Cerebellar nuclear complex (tissue), 1 donor: ENCODE data around the gene ATG4B.

Source experiments
- DNase-seq, 2 experiments: peaks; one replicate each; lab custom pipeline; 2025; lab: John Stamatoyannopoulos, UW

ATG4B gene

DNA sequence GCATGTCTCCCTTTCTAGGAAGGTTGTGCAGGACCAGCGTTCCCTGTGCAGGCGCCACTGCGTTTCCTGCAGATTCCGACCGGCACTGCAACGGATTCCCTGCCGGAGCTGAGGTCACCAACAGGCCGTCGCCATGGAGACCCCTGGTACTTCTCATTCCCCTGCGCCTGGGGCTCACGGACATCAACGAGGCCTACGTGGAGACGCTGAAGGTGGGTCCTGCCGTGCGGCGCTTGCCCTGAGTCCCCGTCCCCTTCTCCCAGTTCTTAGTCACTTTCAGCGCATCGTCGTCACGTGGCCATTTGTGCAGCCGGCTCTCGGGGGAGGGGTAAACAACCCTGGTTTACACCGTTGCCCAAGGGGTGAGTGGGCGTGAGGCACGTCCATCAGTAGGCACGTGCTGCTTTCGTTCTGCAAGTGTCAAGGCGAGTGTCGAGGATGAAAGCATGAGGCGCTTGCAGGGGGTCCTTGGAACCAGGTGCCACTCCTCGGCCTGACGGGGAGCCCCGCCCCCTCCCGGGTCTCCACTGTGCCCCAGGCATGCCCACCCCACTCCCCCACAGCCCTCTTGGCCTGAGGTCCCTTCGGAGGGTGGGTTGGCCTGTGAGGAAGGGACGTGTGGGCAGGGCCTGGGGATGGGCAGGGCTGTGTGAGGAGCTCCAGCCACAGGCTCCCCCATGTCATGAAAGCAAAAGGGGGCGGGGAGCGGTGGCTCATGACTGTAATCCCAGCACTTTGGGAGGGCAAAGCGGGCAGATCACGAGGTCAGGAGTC is 29.3 kb downstream of the ATG4B start:
- no peak for DNase-seq

GRCh38 chr2:241668354-241668753 is 30.9 kb downstream of the ATG4B start:
- DNase-seq: no peak

DNA sequence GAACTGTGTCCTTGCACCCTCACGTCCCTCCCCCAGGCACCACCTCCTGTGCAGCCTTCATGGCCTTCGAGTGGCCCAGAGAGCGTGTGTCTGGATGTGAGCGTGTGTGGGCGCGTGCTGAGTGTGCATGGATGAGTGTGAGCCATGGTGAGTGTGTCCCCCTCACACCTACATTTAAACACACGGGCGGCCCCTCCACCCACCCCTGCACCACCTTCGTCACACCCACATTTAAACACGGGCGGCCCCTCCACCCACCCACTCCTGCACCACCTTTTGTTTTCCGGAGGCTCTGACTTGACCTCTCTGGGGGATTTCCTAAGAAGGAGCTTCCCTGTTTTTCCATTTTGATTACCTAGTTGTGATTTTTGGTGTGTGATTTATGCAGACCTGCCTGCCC is 31.3 kb downstream of the ATG4B start:
- DNase-seq: no peak

- no peak for DNase-seq
These were observed 33.0 kb downstream of the ATG4B start for GRCh38 chr2:241670333-241671110.

GRCh38 chr2:241671457-241672240 is 34.2 kb downstream of the ATG4B start:
- DNase-seq: no peak

GRCh38 chr2:241672243-241673188 is 35.0 kb downstream of the ATG4B start:
- no peak for DNase-seq

GRCh38 chr2:241673189-241673663 is 35.7 kb downstream of the ATG4B start:
- DNase-seq: no peak

DNA sequence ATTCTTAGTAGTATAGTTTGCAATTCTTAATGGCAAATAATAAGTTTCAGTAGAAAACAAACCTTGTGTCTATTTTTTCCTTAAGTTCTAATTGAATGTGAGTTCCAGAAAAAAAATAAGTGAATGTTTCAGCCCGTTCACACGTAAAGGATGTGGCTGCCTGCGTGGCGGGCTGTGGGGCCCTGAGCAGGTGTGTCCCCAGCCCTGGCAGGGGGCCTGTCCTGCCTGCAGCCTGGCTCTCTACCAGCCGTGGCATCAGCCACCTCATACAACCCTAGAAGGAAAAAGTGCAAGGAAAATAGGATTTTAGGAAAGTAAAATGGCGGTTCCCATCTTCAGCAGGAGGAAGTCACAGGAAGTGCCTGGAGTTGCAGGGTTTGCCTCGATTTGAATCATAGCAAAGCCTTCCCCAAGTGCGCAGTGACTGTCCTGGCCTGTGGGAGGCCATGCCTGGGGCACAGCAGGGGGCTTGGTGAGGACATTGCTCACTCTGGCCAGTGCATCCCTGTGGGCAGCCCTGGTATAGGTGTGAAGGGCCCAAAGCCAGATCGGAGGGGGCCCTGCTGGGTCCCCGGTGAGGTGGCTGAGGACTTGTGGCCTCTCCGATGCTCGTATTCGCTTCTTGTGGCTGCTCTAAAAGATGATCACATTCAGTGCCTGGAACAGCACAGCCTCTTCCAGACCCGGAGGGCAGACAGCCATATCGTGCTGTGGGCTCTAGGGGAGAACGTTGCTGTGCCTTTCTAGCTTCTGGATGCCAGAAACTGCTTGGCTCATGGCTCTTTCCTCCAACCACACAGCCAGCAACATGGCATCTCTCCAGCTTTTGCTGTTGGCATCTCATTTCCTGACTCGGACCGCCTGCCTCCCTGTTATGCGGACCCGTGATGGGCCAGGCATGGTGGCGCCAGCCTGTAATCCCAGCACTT is 36.6 kb downstream of the ATG4B start:
- peak in 1 of 2 experiments; percentile 55 for DNase-seq

DNA sequence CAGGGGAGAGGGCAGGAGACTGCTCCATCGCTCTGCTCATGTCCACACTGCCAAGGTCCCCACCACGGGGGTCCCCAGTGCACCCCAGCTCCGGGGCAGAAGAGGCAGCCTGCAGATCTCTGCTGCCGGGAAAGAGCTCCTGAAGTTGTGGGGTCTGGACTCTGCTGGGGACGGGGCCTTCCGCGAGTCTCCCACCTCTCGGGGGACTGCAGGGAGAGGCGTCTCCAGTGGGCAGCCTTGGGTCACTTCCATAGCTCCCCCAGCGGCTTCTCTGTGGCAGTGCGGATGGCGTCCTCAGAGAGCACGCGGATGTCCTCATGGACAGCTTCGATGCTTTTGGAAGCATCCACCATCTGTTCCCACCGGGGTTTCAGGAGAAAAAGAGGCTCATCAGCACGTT is 38.4 kb downstream of the ATG4B start:
- no peak for DNase-seq

- DNase-seq: no peak
These were observed 39.2 kb downstream of the ATG4B start for GRCh38 chr2:241676665-241677064.

- no peak for DNase-seq
These were observed 39.9 kb downstream of the ATG4B start for GRCh38 chr2:241677392-241677791.

DNA sequence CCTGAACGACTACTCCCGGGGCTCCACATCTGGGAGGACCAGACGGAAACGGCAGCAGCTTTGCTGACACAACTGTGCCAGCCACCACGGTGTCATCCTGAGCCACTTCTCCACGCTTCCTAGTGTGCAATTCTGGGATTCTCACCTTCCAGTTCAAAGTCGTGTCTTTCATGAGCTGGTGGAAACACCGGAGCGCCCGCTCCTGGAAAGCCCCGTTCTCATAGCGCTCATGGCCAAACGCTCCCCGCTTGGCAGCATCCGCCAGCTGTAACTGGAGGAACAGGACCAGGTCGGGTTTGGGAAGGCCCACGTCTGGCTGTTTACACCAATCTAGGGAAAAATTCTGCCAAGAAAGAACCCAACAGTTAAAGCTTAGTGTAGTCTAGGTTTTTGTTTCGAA is 40.8 kb downstream of the ATG4B start:
- no peak for DNase-seq

DNA sequence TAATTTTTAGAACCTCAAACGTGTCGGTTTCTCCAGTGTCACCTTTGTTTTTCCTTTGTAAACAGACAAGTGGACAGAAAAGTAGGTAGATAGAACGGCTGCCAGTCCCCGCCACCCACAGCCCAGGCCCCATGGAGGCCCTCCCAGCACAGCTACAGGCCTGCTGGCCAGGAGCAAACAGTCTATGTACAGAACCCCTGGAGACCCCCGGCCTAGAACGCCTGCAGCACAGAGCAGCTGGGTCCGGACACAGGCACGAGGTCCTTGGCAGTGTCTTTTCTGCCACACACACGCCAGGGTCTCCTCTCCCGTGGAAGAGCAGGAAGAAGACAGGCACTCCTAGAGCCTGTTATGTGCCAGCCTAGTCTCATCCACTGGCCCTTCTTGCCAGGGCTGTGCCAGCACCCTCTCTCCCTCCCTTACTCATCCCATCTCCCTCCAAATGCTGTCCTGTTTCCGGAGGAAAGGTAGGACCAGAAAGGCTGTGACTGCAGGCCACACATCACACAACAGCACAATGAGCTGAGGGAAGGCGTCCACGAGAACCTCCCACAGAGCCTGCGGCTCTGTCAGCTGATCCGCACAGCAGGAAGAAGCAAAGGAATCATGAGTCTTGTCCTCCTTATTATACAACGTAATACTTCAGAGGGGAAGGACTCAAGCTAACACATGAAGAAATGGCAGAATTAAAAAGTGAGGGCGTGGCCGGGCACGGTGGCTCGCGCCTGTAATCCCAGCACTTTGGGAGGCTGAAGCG is 41.5 kb downstream of the ATG4B start:
- DNase-seq: no peak

GRCh38 chr2:241680044-241680443 is 42.6 kb downstream of the ATG4B start:
- no peak for DNase-seq

DNA sequence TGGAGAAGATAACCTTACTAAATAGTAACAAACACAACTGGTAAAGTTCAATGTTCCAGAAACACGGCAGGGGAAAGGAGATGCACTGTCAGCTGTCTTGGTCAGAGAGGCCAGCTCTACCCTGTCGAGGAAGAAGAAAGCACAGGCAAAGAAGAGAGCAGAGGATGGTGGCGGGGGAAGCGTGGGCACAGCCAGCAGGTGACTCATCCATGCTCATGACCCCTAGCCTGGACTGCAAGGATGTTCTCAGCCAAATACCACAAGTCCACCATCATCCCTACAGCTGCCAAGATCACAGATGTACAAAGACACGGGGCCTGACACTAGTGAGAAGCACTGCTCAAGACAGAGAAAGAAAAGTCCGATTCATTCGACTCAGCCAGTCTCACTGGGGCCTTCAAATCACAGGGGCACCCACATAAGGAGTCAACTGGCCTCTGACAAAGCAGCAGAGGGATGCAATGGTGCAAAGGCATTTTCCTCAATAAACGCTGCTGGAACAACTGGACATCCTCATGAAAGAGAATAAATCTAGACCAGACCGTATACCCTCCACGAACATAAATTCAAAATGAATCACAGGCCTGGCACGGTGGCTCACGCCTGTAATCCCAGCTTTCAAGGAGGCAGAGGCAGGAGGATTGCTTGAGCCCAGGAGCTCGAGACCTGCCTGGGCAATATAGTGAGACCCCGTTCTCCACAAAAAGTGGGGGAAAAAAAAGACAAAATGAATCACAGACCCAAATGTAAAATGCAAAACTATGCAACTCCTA is 43.5 kb downstream of the ATG4B start:
- DNase-seq: no peak

- no peak for DNase-seq
These were observed 48.8 kb downstream of the ATG4B start for GRCh38 chr2:241686324-241686649.

DNA sequence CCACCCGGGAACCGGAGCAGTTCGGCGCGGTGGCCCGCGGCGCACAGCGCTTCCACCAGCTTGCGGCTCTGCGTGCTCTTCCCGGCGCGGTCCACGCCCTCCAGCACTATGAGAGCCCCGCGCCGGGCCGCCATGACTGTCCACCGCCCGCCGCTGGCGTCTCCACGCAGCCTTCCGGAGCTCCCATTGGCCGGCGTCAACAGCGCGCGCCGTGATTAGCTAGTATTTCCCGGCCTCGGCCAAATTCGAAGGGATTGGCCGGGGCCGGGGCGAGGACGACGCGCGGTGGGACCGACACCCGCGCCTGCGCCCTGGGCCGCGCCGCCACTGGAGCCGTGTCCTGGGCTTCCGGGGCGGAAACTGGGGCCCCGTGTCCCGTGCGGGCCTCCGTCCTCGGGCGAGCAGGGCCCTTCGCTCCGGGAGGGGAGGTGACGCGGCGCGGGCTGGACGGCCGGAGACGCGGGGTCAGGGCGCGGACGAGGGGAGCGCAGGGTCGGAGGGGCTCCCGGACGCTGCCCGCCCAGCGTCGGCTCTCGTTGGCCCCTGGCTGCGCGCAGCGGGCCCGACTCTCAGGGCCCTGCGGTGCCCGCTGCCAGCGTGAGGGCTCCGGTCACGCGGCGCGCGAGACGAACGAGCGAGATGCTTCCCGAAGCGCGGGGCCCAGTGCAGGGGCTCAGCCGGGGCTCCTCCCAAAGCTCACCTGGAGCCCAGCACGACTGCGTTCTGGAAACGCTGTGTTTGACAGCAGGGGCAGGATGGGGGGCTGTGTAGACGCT is 49.3 kb downstream of the ATG4B start, which contains the start of gene DTYMK:
Gene DTYMK (minus strand): TSS at position 166 of the 776 bp plus-strand sequence. CDS start 32 bp downstream, at position 134.
- peak; percentile 60 to 75 for DNase-seq

DNA sequence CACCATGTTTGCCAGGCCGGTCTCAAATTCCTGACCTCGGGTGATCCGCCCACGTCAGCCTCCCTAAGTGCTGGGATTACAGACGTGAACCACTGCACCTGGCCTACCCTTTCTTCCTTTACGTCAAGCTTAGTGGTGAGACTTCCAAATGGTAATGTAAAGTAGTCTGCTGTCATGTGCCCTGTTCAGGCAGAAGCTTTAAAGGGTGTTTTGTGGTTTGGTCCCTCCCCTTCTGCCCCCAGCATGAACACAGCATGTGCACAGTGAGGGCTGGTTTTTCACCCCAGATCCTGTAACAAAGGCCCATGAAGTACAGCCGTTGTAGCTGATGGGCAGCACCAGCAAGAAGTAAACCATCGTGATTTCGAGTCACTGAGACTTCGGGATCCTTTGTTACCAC is 51.8 kb downstream of the ATG4B start:
- DNase-seq: no peak
